Activated CD8-positive, alpha-beta T cell treated with anti-CD3 and anti-CD28 coated beads for 36 hours (primary cell): ENCODE measurements around the gene RGL4. TPM values are rescaled to one million over a fixed set of nuclear protein-coding genes. Genes with fewer than 3 reads are reported as not detected.

Source experiments
- ATAC-seq: fragments of 200-7000 bp; cut with Tn5 transposase; one replicate; pipeline ENCODE4 v1.10.0; 2021; ENCODE audit warnings: mild to moderate bottlenecking, moderate library complexity
- CTCF ChIA-PET: fragments of 350-600 bp; sonication (Branson Sonifier 250); formaldehyde crosslinking; loops from one replicate; lab custom pipeline; 2021; ENCODE audit warnings: antibody characterized with exemption; lab: Charles Lee
- POLR2A ChIA-PET: fragments of 350-600 bp; sonication (Branson Sonifier 250); formaldehyde crosslinking; loops from one replicate; lab custom pipeline; 2021; ENCODE audit warnings: antibody characterized with exemption; lab: Charles Lee
- DNase-seq: peaks from one replicate; pipeline ENCODE4 v3.0.0-alpha.2; 2020
- H3K27ac Mint-ChIP-seq: one replicate; pipeline ENCODE4 v1.8.0; 2021; ENCODE audit warnings: mild to moderate bottlenecking, mixed read lengths
- H3K27me3 Mint-ChIP-seq: one replicate; pipeline ENCODE4 v1.8.0; 2021; ENCODE audit warnings: mixed read lengths
- H3K36me3 Mint-ChIP-seq: one replicate; pipeline ENCODE4 v1.8.0; 2021; ENCODE audit warnings: low read depth, mixed read lengths
- H3K4me1 Mint-ChIP-seq: one replicate; pipeline ENCODE4 v1.8.0; 2021; ENCODE audit warnings: low read depth, mixed read lengths
- H3K4me3 Mint-ChIP-seq: one replicate; pipeline ENCODE4 v1.8.0; 2021; ENCODE audit warnings: mild to moderate bottlenecking, moderate library complexity, mixed read lengths
- H3K9me3 Mint-ChIP-seq: one replicate; pipeline ENCODE4 v1.8.0; 2021; ENCODE audit warnings: mixed read lengths
- CTCF ChIP-seq: fragments of 200-600 bp; IDR thresholded peaks from one replicate; pipeline ENCODE4 v1.8.0; 2022; ENCODE audit warnings: antibody characterized with exemption, mild to moderate bottlenecking
- intact Hi-C: fragments of 100-400 bp; cut with micrococcal nuclease; formaldehyde crosslinking; loops from one replicate; pipeline ENCODE4 v1.10.0; 2022
- total RNA-seq, 2 experiments: library from RNA; stranded (reverse); gene quantifications; one replicate each; pipeline ENCODE4 v1.2.3, GENCODE V29; 2021

Gene RGL4
- total RNA-seq, 2 experiments from 2014 or later = 11.9 to 16.7 TPM

DNA sequence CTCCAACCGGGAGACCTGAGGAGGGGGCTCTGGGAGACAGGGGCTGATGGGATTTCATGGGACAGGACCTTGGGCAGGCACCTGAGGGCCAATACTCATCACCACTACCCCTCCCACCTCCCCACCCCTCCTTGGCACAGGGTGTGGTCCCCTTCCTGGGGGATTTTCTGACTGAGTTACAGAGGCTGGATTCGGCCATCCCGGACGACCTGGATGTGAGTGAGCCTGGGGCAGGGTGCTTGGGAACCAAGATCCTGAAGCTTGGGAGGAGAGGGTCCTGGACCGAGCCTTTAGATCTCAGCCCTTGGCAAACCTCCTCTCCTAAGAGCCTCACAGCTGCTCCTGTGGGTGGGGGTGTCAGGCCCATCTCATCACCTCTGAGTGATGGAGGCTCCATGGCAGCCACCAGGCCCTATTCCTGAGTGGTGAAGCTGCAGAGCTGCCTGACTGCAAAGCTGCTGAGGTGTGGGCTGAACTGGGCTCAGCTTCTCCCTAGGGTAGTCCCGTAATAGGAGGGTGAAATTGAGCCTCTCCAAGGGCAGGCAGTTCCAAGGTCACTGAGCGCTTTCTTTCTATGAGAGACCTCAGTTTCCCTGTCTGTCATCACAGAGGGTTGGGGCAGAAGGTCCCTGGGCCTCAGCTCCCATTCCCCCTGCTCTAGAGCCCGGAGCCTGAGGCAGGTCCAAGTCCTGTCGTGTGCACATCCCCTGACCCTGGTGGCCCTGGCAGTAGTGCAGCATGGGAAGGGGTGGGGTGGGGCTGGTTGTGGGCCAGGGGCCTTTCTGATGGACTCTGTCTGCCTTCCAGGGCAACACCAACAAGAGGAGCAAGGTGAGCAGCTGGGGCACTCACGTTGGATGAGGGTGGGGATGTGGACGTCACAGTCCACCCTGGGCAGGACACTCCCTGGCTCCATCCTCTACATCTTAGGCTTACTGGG is 6.5 kb downstream of the RGL4 start:
- H3K9me3 Mint-ChIP-seq = peaks cover 5% of the 10 kb centered on the region
- POLR2A ChIA-PET = interaction anchor here (0.6 to 3.6 kb wide), 10 partner anchors 9 to 70 kb away, joined by 3 to 31 read pairs (median 6); partner anchors contain the start of genes C22orf15 and CHCHD10
- intact Hi-C loops = loop anchor here (10.0 kb wide), 1 partner anchor 378 kb away; no protein-coding TSS in a partner anchor
- peaks cover 57% of the 10 kb centered on the region for H3K4me1 Mint-ChIP-seq
- H3K27ac Mint-ChIP-seq = peak overlapping the region; percentile 100
- H3K36me3 Mint-ChIP-seq = peaks cover 58% of the 10 kb centered on the region
- DNase-seq = peak; percentile 20
- no peak for ATAC-seq
- H3K27me3 Mint-ChIP-seq = no peaks in the 10 kb centered on the region
- TF ChIP-seq CTCF = no peak
- H3K4me3 Mint-ChIP-seq = peak overlapping the region; percentile 80
- CTCF ChIA-PET = interaction anchor here (1.0 to 1.9 kb wide), 2 partner anchors 53 to 153 kb away, joined by 3 to 11 read pairs; no protein-coding TSS in a partner anchor

- CTCF ChIA-PET = no interaction called here
- H3K4me3 Mint-ChIP-seq = no peak overlapping the region
- no peaks in the 10 kb centered on the region for H3K27me3 Mint-ChIP-seq
- peaks cover 62% of the 10 kb centered on the region for H3K36me3 Mint-ChIP-seq
- H3K27ac Mint-ChIP-seq = no peak overlapping the region
- intact Hi-C loops = loop anchor here (10.0 kb wide), 1 partner anchor 377 kb away; no protein-coding TSS in a partner anchor
- no peak for TF ChIP-seq CTCF
- ATAC-seq (no peak), DNase-seq (no peak)
- H3K9me3 Mint-ChIP-seq = peaks cover 5% of the 10 kb centered on the region
- POLR2A ChIA-PET = interaction anchor here (1.5 to 3.6 kb wide), 5 partner anchors 8 to 69 kb away, joined by 3 to 31 read pairs (median 11); partner anchors contain the start of gene CHCHD10
- H3K4me1 Mint-ChIP-seq = peaks cover 64% of the 10 kb centered on the region
Observed at GRCh38 chr22:23698094-23698493, 7.3 kb downstream of the RGL4 start.

DNA sequence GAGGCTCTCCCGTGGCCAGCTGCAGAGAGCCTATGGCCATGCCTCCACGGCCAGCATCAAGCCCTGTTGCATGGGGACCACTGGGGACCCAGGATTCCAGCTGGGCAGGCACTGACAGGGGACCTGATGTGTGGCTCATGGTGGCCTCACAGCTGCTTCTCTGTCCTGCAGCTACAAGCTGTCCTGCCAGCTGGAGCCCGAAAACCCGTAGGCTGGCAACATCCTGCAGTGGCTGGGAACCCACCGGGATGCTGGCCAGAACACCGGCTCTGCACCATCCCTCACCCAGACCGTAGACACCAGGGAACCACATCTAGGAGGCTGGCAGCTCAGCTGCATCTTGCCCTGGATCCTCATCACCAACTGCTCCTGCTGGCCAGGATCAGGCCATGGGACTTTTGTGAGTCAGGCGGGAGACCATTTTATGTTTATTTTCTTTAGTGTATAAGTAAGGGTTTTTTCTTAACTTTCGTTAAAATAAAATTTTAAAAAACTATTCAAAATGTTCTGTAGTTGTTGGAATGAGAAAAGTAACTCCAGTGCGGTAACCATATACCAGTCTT is 7.9 kb downstream of the RGL4 start:
- ChIA-PET CTCF (no interaction called here), POLR2A (interaction anchor here (1.0 to 3.6 kb wide), 3 partner anchors 7 to 64 kb away, joined by 3 to 31 read pairs (median 7); partner anchors contain the start of gene C22orf15)
- intact Hi-C loops = loop anchor here (10.0 kb wide), 1 partner anchor 376 kb away; no protein-coding TSS in a partner anchor
- Mint-ChIP-seq H3K4me1 (peaks cover 70% of the 10 kb centered on the region), H3K27ac (peak overlapping the region; percentile 49), H3K27me3 (no peaks in the 10 kb centered on the region), H3K36me3 (peaks cover 65% of the 10 kb centered on the region), H3K4me3 (no peak overlapping the region), H3K9me3 (peaks cover 5% of the 10 kb centered on the region)
- no peak for TF ChIP-seq CTCF
- no peak for ATAC-seq
- DNase-seq = no peak

- ChIA-PET POLR2A (no interaction called here), CTCF (no interaction called here)
- intact Hi-C loops = no loop called here
- H3K9me3 Mint-ChIP-seq = peaks cover 5% of the 10 kb centered on the region
- ATAC-seq (no peak), DNase-seq (no peak)
- no peak overlapping the region for H3K4me3 Mint-ChIP-seq
- H3K4me1 Mint-ChIP-seq = peaks cover 80% of the 10 kb centered on the region
- H3K27me3 Mint-ChIP-seq = no peaks in the 10 kb centered on the region
- H3K27ac Mint-ChIP-seq = no peak overlapping the region
- no peak for TF ChIP-seq CTCF
- peaks cover 71% of the 10 kb centered on the region for H3K36me3 Mint-ChIP-seq
Observed at GRCh38 chr22:23700706-23701105, 9.9 kb downstream of the RGL4 start.
